A172 (cell line): Measurements from ENCODE around the gene TMEM239. TPM values are rescaled to one million over a fixed set of nuclear protein-coding genes. Genes with fewer than 3 reads are reported as not detected.
"Not testable (repeated sequence)": the region's sequence is repeated elsewhere in the genome, so short reads cannot be mapped to it uniquely, and the experiment has no call there.

ENCODE experiments used
- DNase-seq: peaks from one replicate; pipeline ENCODE4 v3.0.0-alpha.2; 2015; ENCODE audit warnings: low spot score
- total RNA-seq: library from RNA; depleted of rRNA; stranded (reverse); fragments of >200 nt; shearing (Covaris generic); gene quantifications from 2 replicates; pipeline ENCODE4 v1.2.3, GENCODE V29; 2014

The TMEM239 gene
- total RNA-seq, 1 experiment from 2014 or later, result not detected

- no peak for DNase-seq
Observed at GRCh38 chr20:2820896-2821869, 5.0 kb downstream of the TMEM239 start.

GRCh38 chr20:2822073-2822472, 5.9 kb downstream of the TMEM239 start:
- DNase-seq, result peak; percentile 38

GRCh38 chr20:2825761-2826160, 9.6 kb downstream of the TMEM239 start:
- DNase-seq, result no peak

GRCh38 chr20:2826655-2827054, 10.5 kb downstream of the TMEM239 start:
- no peak for DNase-seq

GRCh38 chr20:2829376-2829775, 13.2 kb downstream of the TMEM239 start:
- DNase-seq, result no peak

- DNase-seq, result not testable (repeated sequence)
Observed at GRCh38 chr20:2831206-2831605, 15.0 kb downstream of the TMEM239 start.

GRCh38 chr20:2833761-2834160, 17.6 kb downstream of the TMEM239 start:
- no peak for DNase-seq

- no peak for DNase-seq
Observed at GRCh38 chr20:2834401-2835110, 18.4 kb downstream of the TMEM239 start.

- DNase-seq, result no peak
Observed at GRCh38 chr20:2835331-2835796, 19.2 kb downstream of the TMEM239 start.

GRCh38 chr20:2836035-2836434, 19.9 kb downstream of the TMEM239 start:
- DNase-seq, result no peak

- no peak for DNase-seq
Observed at GRCh38 chr20:2837221-2837960, 21.2 kb downstream of the TMEM239 start.

- no peak for DNase-seq
Observed at GRCh38 chr20:2838170-2838797, 22.1 kb downstream of the TMEM239 start.

- no peak for DNase-seq
Observed at GRCh38 chr20:2838847-2839671, 22.9 kb downstream of the TMEM239 start.

- no peak for DNase-seq
Observed at GRCh38 chr20:2839732-2840137, 23.6 kb downstream of the TMEM239 start.

GRCh38 chr20:2840138-2840966, 24.2 kb downstream of the TMEM239 start, which contains the start of the genes PCED1A and VPS16:
Gene PCED1A (minus strand): TSS chr20:2840655. CDS start chr20:2839912, 743 bp downstream.
Gene VPS16 (plus strand): TSS chr20:2840745. CDS start chr20:2840775, 30 bp downstream.
- peak; percentile 75 for DNase-seq

GRCh38 chr20:2840967-2841531, 24.9 kb downstream of the TMEM239 start:
- peak; percentile 56 for DNase-seq

GRCh38 chr20:2845607-2846006, 29.4 kb downstream of the TMEM239 start:
- no peak for DNase-seq

GRCh38 chr20:2846698-2847097, 30.5 kb downstream of the TMEM239 start:
- DNase-seq, result no peak

- DNase-seq, result no peak
Observed at GRCh38 chr20:2847802-2848201, 31.6 kb downstream of the TMEM239 start.
